HG02981 (cell line): ENCODE results near the gene UBE3B.

Source experiments
- ATAC-seq: cut with Tn5 transposase; IDR thresholded peaks from one replicate; pipeline ENCODE4 v1.9.1; 2021; ENCODE audit warnings: mild to moderate bottlenecking, moderate library complexity; ENCODE audit not compliant: unreplicated experiment

UBE3B gene

GRCh38 chr12:109549613-109550270 lies 72.3 kb downstream of the UBE3B start:
- no peak for ATAC-seq

- ATAC-seq: no peak
Measured at GRCh38 chr12:109550281-109550680, 72.8 kb downstream of the UBE3B start.

DNA sequence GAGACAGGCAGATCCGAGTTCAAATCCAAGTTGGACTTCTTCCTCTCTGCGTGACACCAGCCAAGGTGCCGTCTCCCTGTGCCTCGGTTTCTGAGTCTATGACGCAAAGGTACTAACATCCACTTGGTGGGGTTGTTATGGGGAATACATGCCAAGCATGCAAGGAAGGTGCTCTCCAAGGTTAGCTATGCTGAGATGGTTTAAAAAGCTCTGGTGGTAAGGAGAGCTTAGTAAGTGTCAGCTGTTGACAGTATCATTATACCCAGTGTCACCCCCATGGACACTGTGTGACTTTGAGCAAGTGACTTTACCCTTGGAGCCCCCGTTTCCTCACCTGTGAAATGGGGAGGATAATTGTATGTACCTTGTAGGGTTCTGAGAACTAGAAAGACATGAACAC lies 73.7 kb downstream of the UBE3B start:
- ATAC-seq: no peak

DNA sequence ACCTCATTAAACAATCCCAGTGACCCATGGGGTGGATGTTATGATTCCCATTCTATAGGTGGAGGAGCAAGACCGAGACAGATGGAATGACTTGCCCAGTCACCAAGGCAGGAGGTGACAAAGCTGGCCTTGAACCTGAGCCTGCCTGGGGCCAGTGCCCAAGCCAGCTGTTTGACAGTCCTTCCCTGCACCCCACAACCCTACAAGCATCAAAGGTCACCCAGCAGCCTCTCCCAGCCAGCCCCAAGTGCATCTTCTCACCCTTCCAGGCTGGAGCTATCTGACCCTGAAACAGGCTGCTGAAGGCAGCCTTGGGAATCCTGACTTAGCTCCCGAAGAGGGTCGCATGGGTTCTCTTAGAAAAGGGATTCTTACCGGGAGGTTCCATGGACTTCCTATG lies 75.5 kb downstream of the UBE3B start:
- no peak for ATAC-seq

DNA sequence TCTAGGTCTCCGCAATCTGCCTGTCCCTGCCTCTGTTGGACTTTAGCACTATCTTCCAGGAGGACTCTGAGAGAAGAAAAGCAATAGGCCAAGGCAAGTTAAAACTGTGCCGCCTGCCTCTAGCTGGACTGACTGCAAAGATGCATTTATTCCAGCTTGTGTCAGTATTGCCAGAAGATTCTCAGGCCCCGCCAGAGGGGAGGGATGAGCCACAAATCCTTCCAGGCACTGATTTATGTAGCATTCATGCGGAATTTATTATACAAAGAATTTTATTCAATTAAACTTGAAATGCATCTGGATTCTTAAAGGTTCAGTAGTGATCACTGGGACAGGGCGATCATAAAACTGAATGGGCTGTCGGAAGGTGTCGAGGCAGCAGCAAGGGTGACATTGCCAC lies 76.0 kb downstream of the UBE3B start:
- ATAC-seq: no peak

DNA sequence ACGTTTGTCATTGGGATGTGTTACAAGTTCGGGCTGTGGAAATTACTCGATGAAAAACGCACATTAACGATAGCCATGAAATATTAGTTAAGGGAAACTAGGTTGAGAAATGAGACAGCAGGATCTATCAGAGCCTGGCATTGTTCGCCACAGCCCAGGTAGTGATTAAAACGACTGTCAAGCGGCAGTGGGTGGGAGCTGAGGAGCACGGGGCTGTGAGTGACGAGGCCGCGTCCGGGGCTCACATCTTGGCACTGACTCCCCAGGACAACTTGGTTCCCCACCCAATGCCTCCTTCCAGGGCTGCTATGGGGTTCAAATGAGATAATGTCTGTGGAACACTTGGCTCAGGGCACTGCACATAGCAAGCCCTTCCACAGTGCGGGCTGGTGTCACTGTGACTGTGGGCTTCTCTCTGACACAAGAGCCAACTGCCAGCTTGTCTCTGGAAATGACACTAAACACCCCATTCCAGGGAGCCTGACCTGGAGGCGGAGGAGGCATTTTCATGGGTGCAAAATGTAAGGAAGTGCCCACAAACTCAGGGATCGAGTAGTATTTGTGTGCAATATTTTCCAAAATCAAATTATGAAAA lies 76.6 kb downstream of the UBE3B start:
- no peak for ATAC-seq

- no peak for ATAC-seq
Measured at GRCh38 chr12:109554761-109555160, 77.3 kb downstream of the UBE3B start.

DNA sequence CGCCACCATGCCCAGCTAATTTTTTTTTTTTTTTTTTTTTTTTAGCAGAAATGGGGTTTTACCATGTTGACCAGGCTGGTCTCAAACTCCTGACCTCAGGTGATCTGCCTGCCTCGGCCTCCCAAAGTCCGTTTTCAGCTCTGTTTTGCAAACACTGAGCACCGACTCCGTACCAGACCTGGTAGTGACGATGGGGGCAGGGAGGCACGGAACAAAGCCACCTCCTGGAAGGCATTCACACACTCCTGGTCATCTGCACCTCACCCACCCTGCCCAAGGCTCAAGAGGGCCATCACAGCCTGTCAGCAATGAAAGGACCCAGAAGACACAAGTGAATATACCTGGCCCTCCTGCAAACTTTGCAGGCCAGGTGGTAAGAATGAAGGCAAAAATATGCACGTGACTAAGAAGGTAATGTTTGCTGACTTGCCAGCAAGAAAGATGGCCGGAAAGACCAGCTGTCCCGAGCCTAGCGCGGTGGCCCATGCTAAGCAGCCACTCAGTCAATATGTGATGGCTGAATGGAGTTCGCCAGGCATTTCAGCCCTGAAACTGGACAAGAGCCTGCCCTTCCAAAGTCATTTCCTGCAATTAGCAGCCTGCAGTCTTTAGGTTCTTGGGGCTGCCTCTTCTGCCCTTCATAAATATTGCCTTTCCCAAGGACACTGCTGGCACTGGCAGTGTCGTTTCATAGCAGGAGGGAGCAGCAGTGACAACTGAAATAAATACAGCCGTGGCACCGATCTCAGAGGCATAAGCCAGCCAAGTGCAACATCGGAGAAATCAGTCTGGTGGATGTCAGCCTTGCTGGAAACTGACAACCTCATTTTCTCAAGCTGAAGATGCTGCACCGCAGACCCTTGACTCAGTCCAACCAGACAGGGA lies 78.2 kb downstream of the UBE3B start:
- ATAC-seq: no peak

- no peak for ATAC-seq
Measured at GRCh38 chr12:109557200-109557599, 79.8 kb downstream of the UBE3B start.

GRCh38 chr12:109557805-109558204 lies 80.4 kb downstream of the UBE3B start:
- no peak for ATAC-seq

DNA sequence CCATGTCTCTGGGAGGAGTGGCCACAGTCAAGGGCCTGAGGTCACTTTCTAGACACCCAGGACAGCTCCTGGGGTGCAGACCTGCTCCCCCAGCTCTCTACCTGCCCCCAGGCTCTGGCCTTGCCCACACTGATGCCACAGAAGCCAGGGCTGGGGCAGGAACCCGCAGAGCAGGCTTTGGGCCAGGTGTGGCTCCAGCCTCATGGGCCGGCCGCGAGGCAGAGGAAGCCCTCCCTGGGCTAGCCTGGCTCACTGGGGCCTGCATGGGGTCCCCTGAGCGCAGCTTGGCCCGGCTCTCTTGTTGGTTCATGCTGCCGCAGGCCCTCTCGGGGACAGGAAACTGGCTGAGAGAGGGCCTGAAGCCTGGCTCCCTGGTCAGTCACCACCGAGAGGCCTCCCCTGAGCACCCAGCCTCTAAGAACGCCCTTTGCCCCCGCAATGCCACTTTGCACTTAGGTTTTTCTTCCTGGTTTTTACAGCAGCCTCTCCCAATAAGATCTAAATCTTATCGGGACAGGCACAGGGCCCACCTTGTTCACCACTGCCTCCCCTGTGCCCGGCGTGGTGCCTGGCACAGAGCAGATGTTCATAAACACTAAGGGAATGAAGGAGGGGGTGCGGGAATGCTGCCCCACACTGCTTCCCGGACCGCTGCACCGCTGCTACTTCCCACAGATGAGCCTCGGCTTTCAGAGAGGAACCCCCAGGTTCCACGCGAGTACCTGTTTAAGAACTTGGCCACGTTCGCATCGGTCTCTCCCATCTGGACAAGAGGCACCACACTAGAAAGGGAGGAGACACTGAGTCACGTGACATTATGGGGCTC lies 81.2 kb downstream of the UBE3B start:
- ATAC-seq: no peak

DNA sequence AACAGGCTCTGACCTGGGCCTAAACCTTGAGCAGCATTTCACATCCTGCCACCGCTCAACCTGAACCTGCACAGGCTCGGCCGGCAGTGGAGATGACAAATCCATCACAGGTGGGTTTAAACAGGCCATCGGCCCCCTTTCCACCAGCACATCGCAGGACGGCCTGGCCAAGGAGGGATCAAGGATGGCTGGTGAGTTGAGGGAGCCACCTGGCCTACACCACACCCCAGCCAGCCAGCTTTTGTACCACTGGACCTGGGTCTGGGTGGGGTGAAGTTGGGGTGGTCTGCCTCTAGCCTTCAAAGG lies 81.7 kb downstream of the UBE3B start:
- no peak for ATAC-seq

DNA sequence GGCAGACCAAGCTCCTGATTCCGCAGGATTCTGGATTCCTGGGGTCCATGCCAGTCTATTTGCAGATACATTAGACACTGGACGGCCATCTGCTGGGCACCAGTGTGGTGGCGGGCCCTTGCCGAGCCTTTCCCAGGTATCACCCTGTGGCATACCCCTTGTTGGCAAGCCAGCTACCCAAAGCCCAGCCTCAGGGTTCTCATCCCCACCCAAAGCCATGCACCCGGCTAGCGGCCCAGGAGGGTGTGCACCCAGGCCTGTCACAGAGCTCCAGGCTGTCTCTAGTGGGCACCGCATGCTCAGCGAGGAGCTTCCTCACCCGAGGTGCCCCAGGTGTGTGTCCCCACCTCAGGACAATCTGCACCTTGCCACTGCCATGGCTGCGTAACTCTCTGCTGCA lies 82.2 kb downstream of the UBE3B start:
- no peak for ATAC-seq

- no peak for ATAC-seq
Measured at GRCh38 chr12:109560867-109561710, 83.7 kb downstream of the UBE3B start.

GRCh38 chr12:109561711-109562030 lies 84.2 kb downstream of the UBE3B start:
- no peak for ATAC-seq

- ATAC-seq: no peak
Measured at GRCh38 chr12:109562871-109563270, 85.4 kb downstream of the UBE3B start.

DNA sequence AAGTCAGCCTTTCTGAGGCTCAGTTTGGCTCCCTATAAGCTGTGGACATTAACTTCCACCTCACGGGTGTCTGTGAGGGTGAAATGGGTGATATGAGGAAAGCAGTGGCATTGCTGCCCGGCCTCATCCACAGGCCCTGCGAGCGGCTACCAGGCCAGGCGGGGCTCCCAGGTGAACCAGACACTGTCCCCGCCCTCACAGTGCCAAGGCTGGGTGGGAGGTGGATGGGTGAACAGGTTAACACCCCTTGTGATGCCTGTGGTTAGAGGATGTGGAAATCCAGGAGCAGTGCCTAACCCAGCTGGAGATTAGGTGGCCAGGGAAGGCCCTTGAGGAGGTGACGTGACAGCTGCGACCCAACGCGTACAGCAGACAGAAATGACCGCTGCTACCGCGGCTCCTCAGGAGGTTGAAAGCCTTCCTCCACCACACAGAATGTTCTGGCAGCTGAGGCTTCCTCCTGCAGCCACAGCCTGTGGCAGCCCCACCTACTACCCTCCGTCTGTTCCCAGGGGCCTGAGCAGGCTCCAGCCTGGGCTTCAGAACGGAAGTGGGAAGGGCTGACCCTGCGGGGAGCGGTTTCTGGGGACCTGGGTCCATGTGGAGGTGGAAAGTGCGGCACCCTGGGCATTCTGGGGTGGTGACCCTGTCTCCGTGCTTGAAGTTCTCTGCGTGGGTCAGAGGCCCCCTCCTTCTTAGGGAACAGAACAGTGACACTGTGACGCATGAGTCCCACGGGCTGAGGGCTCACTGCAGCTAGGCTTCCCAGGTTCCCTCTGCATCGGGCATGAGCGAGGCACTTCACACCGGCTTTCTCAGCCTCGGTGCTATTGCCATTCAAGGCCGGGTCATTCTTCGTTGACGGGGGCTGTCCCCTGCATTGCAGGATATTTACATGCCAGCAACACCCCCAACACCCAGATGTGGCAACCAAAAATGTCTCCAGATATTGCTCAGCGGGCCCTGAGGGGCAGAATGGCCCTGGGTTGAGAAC lies 86.2 kb downstream of the UBE3B start:
- ATAC-seq: no peak

GRCh38 chr12:109566424-109566823 lies 89.0 kb downstream of the UBE3B start:
- no peak for ATAC-seq

DNA sequence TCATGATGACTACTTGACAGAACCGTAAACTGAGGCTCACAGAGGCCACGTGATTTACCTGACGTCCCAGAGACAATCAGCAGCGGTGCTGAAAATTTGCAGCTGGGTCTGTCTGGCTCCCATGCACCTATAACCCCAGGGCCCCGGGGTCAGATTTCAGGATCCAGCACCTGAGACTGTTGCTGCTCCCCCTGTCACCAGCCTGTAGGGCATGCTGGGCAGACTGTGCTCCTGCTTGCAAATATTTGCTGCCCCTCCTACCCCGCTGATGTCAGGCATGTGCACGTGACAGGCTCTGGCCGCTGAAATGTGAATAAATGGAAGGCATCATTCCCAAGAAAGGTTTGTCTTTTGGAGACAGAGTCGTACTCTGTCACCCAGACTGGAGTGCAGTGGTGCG lies 89.9 kb downstream of the UBE3B start:
- ATAC-seq: no peak
